Mesodermal cell (in vitro differentiated cells): ENCODE data around the gene ARGLU1.

Experiments used
- H3K27ac ChIP-seq: 2 replicates; pipeline ENCODE4 v1.7.0; 2013; ENCODE audit warnings: mild to moderate bottlenecking, low read depth, low read length, moderate library complexity; ENCODE audit not compliant: severe bottlenecking
- H3K36me3 ChIP-seq: 2 replicates; pipeline ENCODE4 v1.7.1; 2013; ENCODE audit warnings: mild to moderate bottlenecking, low read length, moderate library complexity; ENCODE audit not compliant: control insufficient read depth, insufficient read depth
- H3K4me1 ChIP-seq: one replicate; pipeline ENCODE4 v1.7.1; 2013; ENCODE audit warnings: mild to moderate bottlenecking, low read length; ENCODE audit not compliant: insufficient read depth, control insufficient read depth, poor library complexity, severe bottlenecking
- H3K4me3 ChIP-seq: 2 replicates; pipeline ENCODE4 v1.7.0; 2013; ENCODE audit warnings: low read length, control low read depth, mild to moderate bottlenecking; ENCODE audit not compliant: insufficient read depth, poor library complexity, severe bottlenecking; ENCODE audit errors: extremely low read depth
- H3K9me3 ChIP-seq: 2 replicates; pipeline ENCODE4 v1.7.1; 2013; ENCODE audit warnings: mild to moderate bottlenecking, low read length, moderate library complexity; ENCODE audit not compliant: control insufficient read depth
- WGBS, 2 experiments: methylation state at CpG; one replicate each; pipeline ENCODE4 v1.1.5; 2013; ENCODE audit warnings: missing lambda C conversion rate in 2 of 2; ENCODE audit not compliant: insufficient coverage in 2 of 2; 5-methylcytosine and 5-hydroxymethylcytosine counted together

ARGLU1 gene

GRCh38 chr13:106522898-106523525 lies 44.9 kb downstream of the ARGLU1 start:
- no peak overlapping the region for H3K4me3 ChIP-seq
- H3K36me3 ChIP-seq: peaks cover 70% of the 10 kb centered on the region
- peak overlapping the region; percentile 17 for H3K27ac ChIP-seq
- no peaks in the 10 kb centered on the region for H3K9me3 ChIP-seq
- peaks cover 15% of the 10 kb centered on the region for H3K4me1 ChIP-seq
- WGBS, 2 experiments: 73 to 74% methylated on average over 3 of the region's 7 CpGs

GRCh38 chr13:106522112-106522705 lies 45.7 kb downstream of the ARGLU1 start:
- no peak overlapping the region for H3K4me3 ChIP-seq
- peaks cover 15% of the 10 kb centered on the region for H3K4me1 ChIP-seq
- H3K27ac ChIP-seq: no peak overlapping the region
- WGBS, 2 experiments: 95 to 100% methylated on average over 1 to 2 of the region's 5 CpGs
- H3K9me3 ChIP-seq: no peaks in the 10 kb centered on the region
- peaks cover 70% of the 10 kb centered on the region for H3K36me3 ChIP-seq

- no peaks in the 10 kb centered on the region for H3K9me3 ChIP-seq
- no peak overlapping the region for H3K4me3 ChIP-seq
- WGBS, 2 experiments: 100% methylated on average over 2 of the region's 5 CpGs; no CpG with 5 or more reads in 1 of the 2 experiments
- no peak overlapping the region for H3K27ac ChIP-seq
- H3K36me3 ChIP-seq: peaks cover 74% of the 10 kb centered on the region
- peaks cover 16% of the 10 kb centered on the region for H3K4me1 ChIP-seq
Observed at GRCh38 chr13:106521095-106521799, 46.7 kb downstream of the ARGLU1 start.

- H3K9me3 ChIP-seq: no peaks in the 10 kb centered on the region
- 71 to 75% methylated on average over 7 of the region's 12 CpGs for WGBS, 2 experiments
- no peak overlapping the region for H3K27ac ChIP-seq
- peaks cover 17% of the 10 kb centered on the region for H3K4me1 ChIP-seq
- H3K36me3 ChIP-seq: peaks cover 70% of the 10 kb centered on the region
- no peak overlapping the region for H3K4me3 ChIP-seq
Observed at GRCh38 chr13:106520251-106521054, 47.5 kb downstream of the ARGLU1 start.

- WGBS, 2 experiments: 93 to 95% methylated on average over 5 to 10 of the region's 11 CpGs
- Histone ChIP-seq H3K36me3 (peaks cover 64% of the 10 kb centered on the region), H3K4me3 (no peak overlapping the region), H3K4me1 (peaks cover 29% of the 10 kb centered on the region), H3K27ac (no peak overlapping the region), H3K9me3 (no peaks in the 10 kb centered on the region)
Observed at GRCh38 chr13:106518512-106518911, 49.4 kb downstream of the ARGLU1 start.

GRCh38 chr13:106517109-106517847 lies 50.7 kb downstream of the ARGLU1 start:
- 100% methylated on average over 1 of the region's 4 CpGs for WGBS, 2 experiments
- Histone ChIP-seq H3K4me1 (peaks cover 35% of the 10 kb centered on the region), H3K9me3 (no peaks in the 10 kb centered on the region), H3K36me3 (peaks cover 66% of the 10 kb centered on the region), H3K27ac (no peak overlapping the region), H3K4me3 (no peak overlapping the region)

GRCh38 chr13:106515635-106516254 lies 52.2 kb downstream of the ARGLU1 start:
- 86 to 88% methylated on average over 5 of the region's 5 CpGs for WGBS, 2 experiments
- Histone ChIP-seq H3K4me3 (no peak overlapping the region), H3K27ac (no peak overlapping the region), H3K36me3 (peaks cover 66% of the 10 kb centered on the region), H3K4me1 (peaks cover 29% of the 10 kb centered on the region), H3K9me3 (no peaks in the 10 kb centered on the region)

GRCh38 chr13:106514928-106515634 lies 52.9 kb downstream of the ARGLU1 start:
- H3K27ac ChIP-seq: peak overlapping the region; percentile 37
- peaks cover 29% of the 10 kb centered on the region for H3K4me1 ChIP-seq
- H3K9me3 ChIP-seq: no peaks in the 10 kb centered on the region
- WGBS, 2 experiments: 92% methylated on average over 6 of the region's 15 CpGs
- H3K4me3 ChIP-seq: no peak overlapping the region
- H3K36me3 ChIP-seq: peaks cover 66% of the 10 kb centered on the region

- H3K36me3 ChIP-seq: peaks cover 64% of the 10 kb centered on the region
- peak overlapping the region; percentile 12 for H3K27ac ChIP-seq
- WGBS, 2 experiments: 60 to 68% methylated on average over 5 of the region's 8 CpGs
- peaks cover 33% of the 10 kb centered on the region for H3K4me1 ChIP-seq
- H3K4me3 ChIP-seq: no peak overlapping the region
- no peaks in the 10 kb centered on the region for H3K9me3 ChIP-seq
Observed at GRCh38 chr13:106513025-106513983, 54.6 kb downstream of the ARGLU1 start.
